Gastroesophageal sphincter (tissue), 3 donors: ENCODE data around the gene SLC37A1.

Source experiments
- POLR2A ChIP-seq, 2 donors: fragments of 450-650 bp; IDR thresholded peaks; one replicate each; pipeline ENCODE4 v1.6.1; 2017; ENCODE audit warnings: antibody characterized with exemption in 2 of 2, mild to moderate bottlenecking in 2 of 2, moderate library complexity in 1 of 2
- POLR2AphosphoS5 ChIP-seq: sonication (generic); formaldehyde crosslinking; IDR thresholded peaks from one replicate; pipeline ENCODE4 v1.6.1; 2017; ENCODE audit warnings: antibody characterized with exemption
- TF ChIP-seq, protein P1 (sequence below), 4 experiments: fragments of 200-600 bp in 2 of 4; fragments of 450-650 bp in 2 of 4; sonication (generic) in 1 of 4; IDR thresholded peaks; one replicate each; pipeline ENCODE4 v1.5.1; 2017 to 2019; ENCODE audit warnings: antibody characterized with exemption in 4 of 4, mild to moderate bottlenecking in 2 of 4, moderate library complexity in 2 of 4

GRCh38 chr21:42552407-42553336 lies 39.0 kb downstream of the SLC37A1 start:
- TF ChIP-seq POLR2A (IDR thresholded peaks at IDR 0.05) = no peak
- TF ChIP-seq, protein P1, sequence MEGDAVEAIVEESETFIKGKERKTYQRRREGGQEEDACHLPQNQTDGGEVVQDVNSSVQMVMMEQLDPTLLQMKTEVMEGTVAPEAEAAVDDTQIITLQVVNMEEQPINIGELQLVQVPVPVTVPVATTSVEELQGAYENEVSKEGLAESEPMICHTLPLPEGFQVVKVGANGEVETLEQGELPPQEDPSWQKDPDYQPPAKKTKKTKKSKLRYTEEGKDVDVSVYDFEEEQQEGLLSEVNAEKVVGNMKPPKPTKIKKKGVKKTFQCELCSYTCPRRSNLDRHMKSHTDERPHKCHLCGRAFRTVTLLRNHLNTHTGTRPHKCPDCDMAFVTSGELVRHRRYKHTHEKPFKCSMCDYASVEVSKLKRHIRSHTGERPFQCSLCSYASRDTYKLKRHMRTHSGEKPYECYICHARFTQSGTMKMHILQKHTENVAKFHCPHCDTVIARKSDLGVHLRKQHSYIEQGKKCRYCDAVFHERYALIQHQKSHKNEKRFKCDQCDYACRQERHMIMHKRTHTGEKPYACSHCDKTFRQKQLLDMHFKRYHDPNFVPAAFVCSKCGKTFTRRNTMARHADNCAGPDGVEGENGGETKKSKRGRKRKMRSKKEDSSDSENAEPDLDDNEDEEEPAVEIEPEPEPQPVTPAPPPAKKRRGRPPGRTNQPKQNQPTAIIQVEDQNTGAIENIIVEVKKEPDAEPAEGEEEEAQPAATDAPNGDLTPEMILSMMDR (IDR thresholded peaks at IDR 0.05) = no peak
- TF ChIP-seq POLR2AphosphoS5 = no peak
